Lower leg skin (tissue), 4 donors: ENCODE measurements around the gene SCN2B. TPM values are rescaled to one million over a fixed set of nuclear protein-coding genes. Genes with fewer than 3 reads are reported as not detected.
A peak's percentile ranks its signal among the peaks of the same experiment; 100 is the strongest.

Experiments used
- DNase-seq, 2 donors: peaks; one replicate each; pipeline ENCODE4 v3.0.0-alpha.2; 2019; ENCODE audit warnings: low spot score in 2 of 2
- H3K4me3 ChIP-seq: fragments of 200-600 bp; sonication (generic); 2 replicates; pipeline ENCODE4 v1.5.1; 2017; ENCODE audit warnings: mild to moderate bottlenecking, low read depth; ENCODE audit not compliant: poor library complexity, severe bottlenecking
- CTCF ChIP-seq, 3 donors: fragments of 450-650 bp; IDR thresholded peaks; one replicate each; pipeline ENCODE4 v1.5.1; 2016; ENCODE audit warnings: antibody characterized with exemption in 3 of 3, mild to moderate bottlenecking in 3 of 3, moderate library complexity in 2 of 3
- POLR2A ChIP-seq, 2 donors: fragments of 450-650 bp; IDR thresholded peaks; one replicate each; pipeline ENCODE4 v1.6.1; 2016 to 2017; ENCODE audit warnings: antibody characterized with exemption in 2 of 2, mild to moderate bottlenecking in 1 of 2, moderate library complexity in 1 of 2
- WGBS, 2 donors: methylation state at CpG; one replicate each; pipeline ENCODE4 v1.1.5; 2018; 5-methylcytosine and 5-hydroxymethylcytosine counted together
- intact Hi-C: fragments of 100-400 bp; cut with DNase I; formaldehyde crosslinking; loops from one replicate; pipeline ENCODE4 v1.15.0; 2023; ENCODE audit warnings: low total_unique reads
- total RNA-seq, 4 donors: library from RNA; depleted of rRNA; stranded (reverse); fragments of >200 nt; gene quantifications; one replicate each; pipeline ENCODE4 v1.1.0, GENCODE V29; 2016

The SCN2B gene
- total RNA-seq, 4 donors from 2014 or later, result 0.06 TPM; not detected in 3

- intact Hi-C loops, result no loop called here
- no peak for DNase-seq
These were observed 1.1 kb downstream of the SCN2B start for GRCh38 chr11:118175031-118175992.

GRCh38 chr11:118174006-118174567 lies 2.4 kb downstream of the SCN2B start:
- intact Hi-C loops, result no loop called here
- TF ChIP-seq CTCF (IDR thresholded peaks at IDR 0.05) (no peak), POLR2A (IDR thresholded peaks at IDR 0.05) (no peak)
- H3K4me3 ChIP-seq, result no peak overlapping the region
- no peak for DNase-seq
- 90% methylated on average over 9 of the region's 9 CpGs for WGBS, 2 donors

More at GRCh38 chr11:118175031-118175992, 1.1 kb downstream of the SCN2B start:
- WGBS, 2 donors, result 44 to 50% methylated on average over 13 of the region's 13 CpGs
- no peak overlapping the region for H3K4me3 ChIP-seq
- TF ChIP-seq CTCF (IDR thresholded peaks at IDR 0.05) (no peak), POLR2A (IDR thresholded peaks at IDR 0.05) (no peak)

GRCh38 chr11:118172356-118172755 lies 4.1 kb downstream of the SCN2B start:
- DNase-seq, result no peak
- no peak overlapping the region for H3K4me3 ChIP-seq
- TF ChIP-seq POLR2A (IDR thresholded peaks at IDR 0.05), result no peak
- no peak for TF ChIP-seq CTCF (IDR thresholded peaks at IDR 0.05)
- 60 to 63% methylated on average over 9 of the region's 9 CpGs for WGBS, 2 donors
- intact Hi-C loops, result no loop called here

GRCh38 chr11:118171269-118172062 lies 5.0 kb downstream of the SCN2B start:
- WGBS, 2 donors, result 7 to 10% methylated on average over 19 to 21 of the region's 29 CpGs
- DNase-seq, result peak; percentile 51 to 94
- H3K4me3 ChIP-seq, result no peak overlapping the region
- TF ChIP-seq CTCF (IDR thresholded peaks at IDR 0.05), result no peak
- TF ChIP-seq POLR2A (IDR thresholded peaks at IDR 0.05), result no peak
- intact Hi-C loops, result no loop called here

- WGBS, 2 donors, result 42 to 52% methylated on average over 8 of the region's 8 CpGs
- intact Hi-C loops, result no loop called here
- TF ChIP-seq POLR2A (IDR thresholded peaks at IDR 0.05) (no peak), CTCF (IDR thresholded peaks at IDR 0.05) (no peak)
- no peak overlapping the region for H3K4me3 ChIP-seq
- no peak for DNase-seq
These were observed 5.6 kb downstream of the SCN2B start for GRCh38 chr11:118170882-118171268.
